Fibroblast of skin of right quadriceps (primary cell): Measurements from ENCODE around the gene COL16A1.

ENCODE experiments used
- DNase-seq: peaks from one replicate; pipeline ENCODE4 v3.0.0-alpha.2; 2013

The COL16A1 gene

DNA sequence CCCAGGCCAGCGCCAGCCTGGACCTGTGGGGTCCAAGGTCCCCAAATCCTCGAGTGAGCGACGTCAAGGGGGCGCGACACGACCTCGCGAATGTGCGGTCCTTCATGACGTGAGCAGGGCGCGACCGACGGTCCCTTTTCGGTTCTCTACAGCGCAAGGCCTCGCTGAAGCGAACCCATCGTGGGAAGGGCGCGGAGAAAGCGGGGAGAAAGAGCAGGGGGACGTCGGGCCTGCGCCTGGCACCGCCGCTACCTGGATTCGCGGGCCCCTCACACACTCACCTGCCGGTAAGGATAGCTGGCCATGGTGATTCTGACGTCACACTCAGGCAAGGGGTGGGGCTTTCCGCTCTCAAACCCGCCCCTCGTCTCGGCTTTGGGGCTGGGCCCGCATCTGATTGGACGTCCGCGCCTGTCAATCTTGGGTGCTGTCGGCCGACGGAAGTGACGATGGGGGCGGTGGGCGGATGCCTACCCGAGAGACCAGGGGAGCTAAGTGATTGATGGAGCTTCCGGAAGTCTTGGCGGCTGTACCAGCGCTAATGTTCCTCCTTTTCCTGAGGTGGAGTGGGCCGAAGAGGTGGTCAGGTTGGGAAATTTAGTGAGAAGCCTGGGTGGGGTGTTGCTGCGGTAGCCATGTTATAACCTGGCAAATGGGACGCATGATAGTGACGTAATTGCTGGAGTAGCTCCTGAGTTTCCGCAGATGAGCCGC is 59.1 kb downstream of the COL16A1 start, which contains the start of gene PEF1:
Gene PEF1, minus strand, starts transcription at position 317 of the 714 bp plus-strand sequence. Its CDS starts 12 bp downstream, at position 305.
- DNase-seq, result peak; percentile 98

GRCh38 chr1:31643976-31644559 is 59.7 kb downstream of the COL16A1 start:
- DNase-seq, result no peak

DNA sequence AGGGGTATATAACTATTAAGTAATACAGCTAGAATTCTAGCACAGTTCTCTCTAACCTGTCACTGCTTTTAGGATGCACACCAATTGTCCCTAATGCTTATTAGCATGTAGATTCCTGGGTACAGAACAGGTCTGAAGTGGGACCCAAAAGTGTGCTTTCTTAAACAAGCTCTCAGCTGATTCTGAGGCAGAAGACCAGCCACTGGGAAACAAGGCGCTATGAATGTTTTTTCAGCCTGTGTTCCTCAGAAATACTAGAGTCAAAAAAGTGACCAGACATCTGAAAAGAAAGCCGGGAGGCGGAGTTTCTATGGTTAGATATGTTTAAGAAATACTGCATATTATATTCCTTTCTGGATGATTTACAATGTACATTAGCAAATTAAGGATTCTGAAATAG is 60.9 kb downstream of the COL16A1 start:
- DNase-seq, result no peak

DNA sequence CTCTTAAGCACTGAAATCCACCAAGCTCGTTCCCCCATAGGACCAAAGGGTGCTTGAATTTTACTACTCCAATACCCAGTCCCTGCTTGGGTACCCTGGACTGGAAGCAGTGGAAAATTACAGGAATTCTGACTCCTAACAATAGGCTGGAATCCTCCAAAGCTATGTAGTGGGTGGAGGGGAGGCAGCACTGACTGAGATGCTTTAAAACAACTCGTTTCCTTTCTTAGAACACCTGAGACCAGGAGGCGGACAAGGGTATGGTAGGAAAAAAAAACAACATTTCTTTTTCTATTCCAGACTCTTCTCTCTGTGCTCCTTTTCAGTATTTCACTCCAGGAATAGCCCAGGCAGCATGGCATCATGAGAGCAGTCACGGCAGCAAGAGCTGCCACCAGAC is 61.5 kb downstream of the COL16A1 start:
- DNase-seq, result no peak

DNA sequence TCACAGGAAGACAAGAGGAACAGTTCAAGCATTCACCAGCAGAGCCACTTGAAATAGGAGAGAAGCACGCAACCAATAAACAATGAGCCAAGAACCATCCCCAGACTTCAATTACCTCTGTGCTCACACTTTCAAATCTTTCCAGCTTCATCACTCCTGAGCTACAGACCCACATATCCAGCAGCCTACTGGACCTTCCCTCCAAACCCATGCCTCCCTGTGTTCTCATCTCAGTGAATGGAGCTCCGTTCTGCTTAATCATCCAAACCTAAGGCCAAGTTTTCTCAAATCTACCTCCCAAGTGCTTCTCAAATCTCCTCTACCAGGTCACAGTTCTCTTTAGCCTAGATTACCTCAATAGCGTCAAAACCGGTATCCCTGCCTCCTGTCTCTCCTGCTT is 62.9 kb downstream of the COL16A1 start:
- no peak for DNase-seq

DNA sequence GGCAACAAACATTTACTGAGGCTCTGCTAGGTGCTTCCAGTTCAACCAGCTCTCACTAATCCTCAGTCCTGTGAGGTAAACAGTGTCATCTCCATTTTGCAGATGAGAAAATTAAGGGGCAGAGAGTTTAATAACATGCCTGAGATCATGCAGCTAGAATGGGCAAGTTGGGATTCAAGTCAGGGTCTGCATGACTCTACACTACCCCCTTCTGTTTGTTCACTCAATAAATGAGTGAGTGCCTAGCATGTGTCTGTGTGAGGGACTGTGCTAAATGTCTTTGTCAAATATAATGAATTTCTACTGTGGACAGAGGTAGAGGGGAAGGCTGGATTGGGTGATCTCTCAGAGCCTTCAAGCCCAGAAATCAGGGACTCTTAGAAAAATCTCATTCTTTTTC is 63.6 kb downstream of the COL16A1 start:
- DNase-seq, result no peak

DNA sequence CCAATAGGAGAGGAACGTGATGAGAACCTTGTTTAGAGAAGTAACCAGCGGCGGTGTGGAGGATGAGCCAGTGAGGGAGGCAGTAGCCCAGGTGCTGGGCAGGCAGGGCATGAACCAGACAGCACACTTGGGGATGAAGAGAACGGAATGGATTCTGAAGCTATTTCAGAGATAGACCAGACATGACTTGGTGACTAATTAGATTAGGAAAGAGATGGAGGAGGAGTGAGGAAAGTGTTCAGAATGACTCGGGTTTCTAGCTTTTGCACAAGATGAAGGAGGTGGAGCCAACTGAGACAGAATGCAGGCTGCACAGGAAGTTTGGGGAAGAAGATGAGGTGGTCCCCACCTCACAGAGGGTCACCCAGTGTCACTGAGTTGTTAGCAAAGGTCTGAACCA is 64.3 kb downstream of the COL16A1 start:
- DNase-seq, result peak; percentile 71

DNA sequence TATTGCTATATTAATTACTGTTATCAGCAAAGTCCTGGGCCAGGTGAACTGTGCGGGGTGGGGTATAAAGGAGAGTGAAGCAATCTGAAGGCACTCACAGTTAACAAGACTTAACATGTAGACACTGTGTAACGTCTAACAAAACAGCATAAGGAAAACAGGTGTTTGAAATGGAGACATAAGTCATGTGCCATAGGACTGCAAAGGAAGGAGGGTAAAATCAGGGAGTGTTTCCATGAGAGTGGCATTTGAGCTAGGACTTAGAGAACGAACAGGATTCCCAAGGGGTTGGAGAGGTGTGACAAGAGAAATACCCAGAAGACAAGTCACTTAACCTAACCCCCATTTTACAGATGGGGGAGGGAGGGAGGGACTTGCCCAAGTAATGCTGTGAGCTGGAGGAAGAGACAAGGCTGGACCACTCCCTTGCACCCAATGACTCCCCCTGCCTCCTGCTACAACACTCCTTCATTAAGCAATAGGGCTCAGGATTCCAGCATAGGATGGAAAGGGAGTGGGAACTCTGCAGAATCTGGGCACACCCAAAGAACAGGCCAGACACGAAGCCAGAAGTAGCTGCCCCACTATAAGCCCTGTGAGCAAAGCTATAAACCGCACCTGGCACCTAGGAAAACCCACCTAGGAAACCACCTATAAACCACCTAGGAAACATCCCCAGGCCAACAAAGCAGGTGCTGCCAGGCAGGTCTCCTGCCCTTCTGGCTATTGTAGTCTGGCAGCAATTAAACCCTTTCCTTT is 65.7 kb downstream of the COL16A1 start:
- no peak for DNase-seq

GRCh38 chr1:31633117-31633516 is 70.7 kb downstream of the COL16A1 start:
- no peak for DNase-seq

DNA sequence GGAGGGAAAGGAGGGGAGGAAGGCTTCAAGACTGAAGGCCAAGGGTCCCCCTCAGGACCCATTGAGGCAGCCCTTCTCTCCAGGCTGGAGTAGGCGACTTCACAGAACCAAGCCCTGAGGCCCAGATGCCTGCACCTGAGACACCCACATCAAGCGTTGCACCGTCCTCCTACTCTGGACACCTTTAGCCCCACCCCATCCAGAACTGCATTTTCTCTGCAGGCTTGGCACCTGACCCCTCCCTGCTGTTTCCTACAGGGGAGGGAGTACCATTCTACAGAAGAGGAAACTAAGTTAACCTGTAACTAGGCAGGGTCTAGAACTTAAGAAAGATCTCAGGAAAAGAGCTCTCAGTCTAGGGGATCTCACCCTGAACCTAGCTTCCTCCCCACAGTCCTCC is 71.2 kb downstream of the COL16A1 start:
- DNase-seq, result no peak

DNA sequence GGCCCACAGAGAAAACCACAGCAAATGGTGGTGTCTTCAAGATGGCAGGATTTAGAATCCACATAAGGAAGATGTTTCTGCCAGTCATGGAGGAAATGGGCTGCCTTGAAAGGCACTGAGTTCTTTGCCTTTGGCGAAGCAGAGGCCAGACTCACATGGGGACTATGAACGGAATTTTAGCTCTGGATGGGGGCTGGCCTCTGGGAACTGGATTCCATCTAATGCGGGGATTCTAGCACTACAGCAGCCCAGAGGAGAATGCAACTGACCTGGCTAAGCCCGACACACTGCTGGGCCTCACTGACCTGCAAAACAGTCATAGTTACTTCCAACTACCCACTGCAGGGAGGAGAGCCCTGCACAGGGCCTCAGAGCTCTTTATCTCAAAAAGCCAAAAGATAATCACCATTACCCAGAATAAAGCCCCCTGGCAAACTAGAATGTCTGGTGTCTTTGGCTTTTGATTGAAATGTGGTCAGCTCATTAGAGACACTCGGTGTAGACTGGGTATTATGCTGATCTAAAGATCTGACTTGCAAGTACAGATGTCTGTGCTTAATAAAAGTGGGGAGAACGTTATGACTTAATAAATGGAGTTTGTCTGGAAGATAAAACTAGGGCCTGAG is 74.8 kb downstream of the COL16A1 start:
- no peak for DNase-seq

GRCh38 chr1:31627930-31628559 is 75.8 kb downstream of the COL16A1 start:
- no peak for DNase-seq

GRCh38 chr1:31627301-31627929 is 76.4 kb downstream of the COL16A1 start:
- DNase-seq, result no peak

GRCh38 chr1:31626223-31627207 is 77.3 kb downstream of the COL16A1 start:
- no peak for DNase-seq

GRCh38 chr1:31625561-31626222 is 78.1 kb downstream of the COL16A1 start:
- DNase-seq, result peak; percentile 53

DNA sequence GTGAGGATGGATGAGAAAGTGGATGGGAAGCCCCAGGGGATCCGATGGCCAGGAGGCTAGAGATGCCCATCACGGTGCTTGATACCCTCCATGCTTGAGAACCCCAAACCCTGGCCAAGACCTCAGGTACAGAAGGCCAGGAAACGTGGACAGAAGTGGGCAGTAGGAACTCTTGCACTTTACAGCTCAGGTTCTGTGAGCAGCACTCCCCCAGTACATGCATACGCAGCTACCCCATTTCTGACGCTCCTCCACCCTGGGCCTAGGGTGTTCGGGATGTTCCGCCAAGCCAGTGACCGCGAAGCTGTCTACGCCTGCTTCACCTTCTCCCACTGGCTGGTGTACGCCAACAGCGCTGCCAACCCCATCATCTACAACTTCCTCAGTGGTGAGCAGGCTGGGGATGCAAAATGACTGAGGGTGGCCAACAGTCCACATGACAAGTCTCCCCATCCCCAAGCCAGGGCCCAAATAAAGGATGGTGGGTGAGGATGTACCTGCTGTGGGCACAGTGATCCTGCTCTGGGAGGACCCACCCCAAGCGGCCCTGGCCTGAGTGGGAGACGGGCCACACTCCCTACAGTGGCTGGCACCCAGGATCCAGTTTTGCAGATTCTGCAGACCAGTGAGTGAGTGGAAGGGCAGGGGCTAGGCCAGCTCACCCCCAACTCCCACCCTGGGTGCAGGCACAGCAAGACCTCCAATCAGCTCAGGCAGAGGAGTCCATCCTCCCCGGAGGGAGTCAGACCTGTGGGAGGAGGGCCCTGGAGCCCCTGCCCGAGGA is 78.9 kb downstream of the COL16A1 start:
- DNase-seq, result no peak

DNA sequence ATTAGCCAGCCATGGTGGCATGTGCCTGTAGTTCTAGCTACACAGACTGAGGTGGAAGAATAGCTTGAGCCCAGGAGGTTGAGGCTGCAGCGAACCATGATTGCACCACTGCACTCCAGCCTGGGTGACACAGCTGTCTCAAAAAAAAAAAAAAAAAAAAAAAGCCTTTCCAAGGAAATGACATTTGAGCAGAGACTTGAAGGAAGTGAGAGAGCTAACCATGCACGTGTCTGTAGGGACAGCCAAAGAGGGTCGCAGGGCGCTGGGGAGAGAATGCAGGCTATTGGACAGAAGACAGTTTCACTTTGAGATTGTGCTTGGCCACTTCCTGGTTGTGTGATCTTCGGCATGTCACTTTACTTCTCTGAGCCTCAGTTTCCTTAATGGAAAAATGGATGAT is 79.5 kb downstream of the COL16A1 start:
- no peak for DNase-seq

DNA sequence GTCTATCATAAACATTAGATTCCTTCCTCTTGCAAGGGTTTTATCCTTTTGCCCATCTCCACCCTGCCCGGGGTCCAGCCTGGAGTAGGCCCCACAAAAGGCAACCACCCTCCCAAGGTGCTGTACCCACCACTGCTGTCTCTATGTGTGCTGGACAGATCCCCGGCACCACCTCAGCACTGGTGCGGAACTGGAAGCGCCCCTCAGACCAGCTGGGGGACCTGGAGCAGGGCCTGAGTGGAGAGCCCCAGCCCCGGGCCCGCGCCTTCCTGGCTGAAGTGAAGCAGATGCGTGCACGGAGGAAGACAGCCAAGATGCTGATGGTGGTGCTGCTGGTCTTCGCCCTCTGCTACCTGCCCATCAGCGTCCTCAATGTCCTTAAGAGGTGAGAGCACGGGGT is 80.5 kb downstream of the COL16A1 start:
- DNase-seq, result no peak

GRCh38 chr1:31621847-31622730 is 81.7 kb downstream of the COL16A1 start:
- DNase-seq, result no peak
